HepG2 (cell line): ENCODE measurements around the gene MTR. TPM values are rescaled to one million over a fixed set of nuclear protein-coding genes. Genes with fewer than 3 reads are reported as not detected.

Experiments
- BRCA1 ChIP-seq: sonication (generic); formaldehyde crosslinking; IDR thresholded peaks from 2 replicates; pipeline ENCODE4 v1.4.0; 2020; ENCODE audit warnings: missing genetic modification reagents
- CREM ChIP-seq, 2 experiments: sonication (generic) in 1 of 2; formaldehyde crosslinking in 1 of 2; IDR thresholded peaks; 2 replicates each; pipeline versions ENCODE4 v1.4.0 to v1.6.1; 2016 to 2020; ENCODE audit warnings: antibody characterized with exemption in 1 of 2, mild to moderate bottlenecking in 1 of 2, missing genetic modification reagents in 1 of 2
- GFI1 ChIP-seq: sonication (generic); formaldehyde crosslinking; IDR thresholded peaks from 2 replicates; pipeline ENCODE4 v1.5.0; 2020; ENCODE audit warnings: missing genetic modification reagents, mild to moderate bottlenecking, borderline replicate concordance
- GMEB1 ChIP-seq: sonication (generic); formaldehyde crosslinking; IDR thresholded peaks from 2 replicates; pipeline ENCODE4 v1.5.1; 2020; ENCODE audit warnings: missing genetic modification reagents, mild to moderate bottlenecking, borderline replicate concordance
- GTF3A ChIP-seq: sonication (generic); formaldehyde crosslinking; conservative IDR thresholded peaks from 2 replicates; pipeline ENCODE4 v1.4.0; 2020; ENCODE audit warnings: mild to moderate bottlenecking, missing genetic modification reagents
- ISX ChIP-seq: sonication (generic); formaldehyde crosslinking; conservative IDR thresholded peaks from 2 replicates; pipeline ENCODE4 v1.5.0; 2020; ENCODE audit warnings: missing genetic modification reagents
- JUN ChIP-seq: sonication (generic); formaldehyde crosslinking; IDR thresholded peaks from 2 replicates; pipeline ENCODE4 v1.4.0; 2020; ENCODE audit warnings: mild to moderate bottlenecking, missing genetic modification reagents
- NCOA1 ChIP-seq: sonication (generic); formaldehyde crosslinking; IDR thresholded peaks from 2 replicates; pipeline ENCODE4 v1.9.0; 2021; ENCODE audit warnings: missing genetic modification reagents
- PAF1 ChIP-seq: IDR thresholded peaks from 2 replicates; pipeline ENCODE4 v1.6.1; 2016; ENCODE audit warnings: missing genetic modification reagents, missing compliant biosample characterization
- PITX1 ChIP-seq: sonication (generic); formaldehyde crosslinking; IDR thresholded peaks from 2 replicates; pipeline ENCODE4 v1.5.1; 2020; ENCODE audit warnings: mild to moderate bottlenecking, missing genetic modification reagents
- RCOR2 ChIP-seq: IDR thresholded peaks from 2 replicates; pipeline ENCODE4 v1.6.1; 2016; ENCODE audit warnings: missing biosample characterization, missing genetic modification reagents
- RFXAP ChIP-seq: sonication (generic); formaldehyde crosslinking; IDR thresholded peaks from 2 replicates; pipeline ENCODE4 v1.4.0; 2020; ENCODE audit warnings: missing genetic modification reagents, borderline replicate concordance
- SNAPC2 ChIP-seq: sonication (generic); formaldehyde crosslinking; IDR thresholded peaks from 2 replicates; pipeline ENCODE4 v1.8.1; 2022; ENCODE audit warnings: mild to moderate bottlenecking, missing genetic modification reagents
- SP5 ChIP-seq: IDR thresholded peaks from 2 replicates; pipeline ENCODE4 v1.6.1; 2016; ENCODE audit warnings: low read depth, borderline replicate concordance
- SRSF4 ChIP-seq: fragments of 200-400 bp; formaldehyde crosslinking; IDR thresholded peaks from one replicate; pipeline ENCODE4 v1.6.1; 2018; ENCODE audit warnings: mild to moderate bottlenecking, low read depth, low read length, moderate library complexity; ENCODE audit not compliant: poor library complexity, severe bottlenecking
- TCF12 ChIP-seq, 2 experiments: fragments of 450-650 bp in 1 of 2; sonication (generic) in 1 of 2; formaldehyde crosslinking in 1 of 2; IDR thresholded peaks; 2 replicates each; pipeline versions ENCODE4 v1.6.1 to v1.8.0; 2017 to 2022; ENCODE audit warnings: antibody characterized with exemption in 1 of 2, mild to moderate bottlenecking in 1 of 2, missing genetic modification reagents in 1 of 2, moderate library complexity in 1 of 2
- TCF7L2 ChIP-seq: IDR thresholded peaks from 2 replicates; pipeline ENCODE4 v1.6.1; 2011; ENCODE audit warnings: mild to moderate bottlenecking, low read depth, low read length, moderate library complexity
- U2AF1 ChIP-seq: fragments of 200-400 bp; formaldehyde crosslinking; optimal IDR thresholded peaks from 2 replicates; pipeline ENCODE3; 2017; ENCODE audit warnings: mild to moderate bottlenecking, low read depth, low read length
- U2AF2 ChIP-seq: fragments of 200-400 bp; formaldehyde crosslinking; IDR thresholded peaks from 2 replicates; pipeline ENCODE4 v1.6.1; 2017; ENCODE audit warnings: low read depth, mild to moderate bottlenecking, low read length
- ZMAT5 ChIP-seq: sonication (generic); formaldehyde crosslinking; IDR thresholded peaks from 2 replicates; pipeline ENCODE4 v1.5.0; 2020; ENCODE audit warnings: mild to moderate bottlenecking, low read depth, missing genetic modification reagents, borderline replicate concordance
- ZMYM3 ChIP-seq: sonication (generic); formaldehyde crosslinking; IDR thresholded peaks from 2 replicates; pipeline ENCODE4 v1.5.1; 2020; ENCODE audit warnings: mild to moderate bottlenecking, missing genetic modification reagents
- ZNF331 ChIP-seq: sonication (generic); formaldehyde crosslinking; IDR thresholded peaks from 2 replicates; pipeline ENCODE4 v1.4.0; 2020; ENCODE audit warnings: missing genetic modification reagents
- ZNF777 ChIP-seq: sonication (generic); formaldehyde crosslinking; IDR thresholded peaks from 2 replicates; pipeline ENCODE4 v1.4.0; 2020; ENCODE audit warnings: missing genetic modification reagents
- ZNF792 ChIP-seq: IDR thresholded peaks from 2 replicates; pipeline ENCODE4 v1.6.1; 2016
- polyA plus RNA-seq, 8 experiments: library from polyadenylated mRNA; depleted of rRNA in 3 of 8; stranded (reverse) in 7 of 8; unstranded in 1 of 8; fragments of >200 nt; fragmentation: Illumina TruSeq in 4 of 8; extraction: Trizol in 4 of 8; gene quantifications; 2 replicates each; pipeline versions ENCODE4 v1.2.1 to v1.2.3, GENCODE V29; 2011 to 2016; ENCODE audit warnings: low read depth in 4 of 8, missing spikeins in 1 of 8, mixed read lengths in 1 of 8; ENCODE audit not compliant: insufficient read depth in 1 of 8
- total RNA-seq, 5 experiments: library from RNA; depleted of rRNA; stranded (reverse); fragments of >200 nt; fragmentation: Illumina TruSeq; extraction: Trizol; gene quantifications; 2 replicates each; pipeline ENCODE4 v1.2.3, GENCODE V29; 2016; ENCODE audit warnings: low read depth in 1 of 5
- TF ChIP-seq, protein P1 (sequence below): sonication (generic); formaldehyde crosslinking; IDR thresholded peaks from 2 replicates; pipeline ENCODE4 v1.5.0; 2020; ENCODE audit warnings: missing genetic modification reagents
- TF ChIP-seq, protein P2 (sequence below): sonication (generic); formaldehyde crosslinking; IDR thresholded peaks from 2 replicates; pipeline ENCODE4 v1.4.0; 2020; ENCODE audit warnings: missing genetic modification reagents

Gene MTR
- total and polyA plus RNA-seq, 2 of the 13 experiments (the other 11 are each of a cell fraction or from before 2014, with no cell fraction given) = 16.3 to 36.1 TPM

GRCh38 chr1:236862615-236863211, 67.6 kb downstream of the MTR start (continued):
- TF ChIP-seq BRCA1 (CRISPR knock-in tag) (0 out of 2 replicates have a peak, but pooled peaks have one; percentile 41), ZNF331 (CRISPR knock-in tag) (peak; percentile 30; the same call in 1 of the 2 replicates), SNAPC2 (CRISPR knock-in tag) (0 out of 2 replicates have a peak, but pooled peaks have one; percentile 0), JUN (no peak), GMEB1 (CRISPR knock-in tag) (no peak), NCOA1 (CRISPR knock-in tag) (peak; percentile 51; the same call in 1 of the 2 replicates), CREM (IDR thresholded peaks at IDR 0.05) (peak; percentile 73), CREM (CRISPR knock-in tag; IDR thresholded peaks at IDR 0.05) (no peak), RCOR2 (CRISPR knock-in tag) (peak; percentile 56; the same call in 1 of the 2 replicates), ZMAT5 (CRISPR knock-in tag) (no peak), U2AF1 (no peak), GTF3A (no peak), U2AF2 (no peak), PAF1 (no peak), ZNF792 (no peak), ISX (CRISPR knock-in tag) (no peak), ZMYM3 (CRISPR knock-in tag) (0 out of 2 replicates have a peak, but pooled peaks have one; percentile 32), RFXAP (CRISPR knock-in tag) (peak; percentile 63; the same call in 1 of the 2 replicates), ZNF777 (CRISPR knock-in tag) (peak; percentile 23; the same call in 1 of the 2 replicates), TCF12 (IDR thresholded peaks at IDR 0.05) (no peak), TCF12 (CRISPR knock-in tag; IDR thresholded peaks at IDR 0.05) (peak; percentile 64; the same call in 1 of the 2 replicates), TCF7L2 (0 out of 2 replicates have a peak, but pooled peaks have one; percentile 33), SP5 (CRISPR knock-in tag) (peak; percentile 89), PITX1 (CRISPR knock-in tag) (0 out of 2 replicates have a peak, but pooled peaks have one; percentile 70), SRSF4 (no peak), GFI1 (CRISPR knock-in tag) (peak; percentile 53; the same call in 1 of the 2 replicates)
- TF ChIP-seq, protein P1, sequence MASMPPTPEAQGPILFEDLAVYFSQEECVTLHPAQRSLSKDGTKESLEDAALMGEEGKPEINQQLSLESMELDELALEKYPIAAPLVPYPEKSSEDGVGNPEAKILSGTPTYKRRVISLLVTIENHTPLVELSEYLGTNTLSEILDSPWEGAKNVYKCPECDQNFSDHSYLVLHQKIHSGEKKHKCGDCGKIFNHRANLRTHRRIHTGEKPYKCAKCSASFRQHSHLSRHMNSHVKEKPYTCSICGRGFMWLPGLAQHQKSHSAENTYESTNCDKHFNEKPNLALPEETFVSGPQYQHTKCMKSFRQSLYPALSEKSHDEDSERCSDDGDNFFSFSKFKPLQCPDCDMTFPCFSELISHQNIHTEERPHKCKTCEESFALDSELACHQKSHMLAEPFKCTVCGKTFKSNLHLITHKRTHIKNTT (CRISPR knock-in tag) = no peak
- TF ChIP-seq, protein P2, sequence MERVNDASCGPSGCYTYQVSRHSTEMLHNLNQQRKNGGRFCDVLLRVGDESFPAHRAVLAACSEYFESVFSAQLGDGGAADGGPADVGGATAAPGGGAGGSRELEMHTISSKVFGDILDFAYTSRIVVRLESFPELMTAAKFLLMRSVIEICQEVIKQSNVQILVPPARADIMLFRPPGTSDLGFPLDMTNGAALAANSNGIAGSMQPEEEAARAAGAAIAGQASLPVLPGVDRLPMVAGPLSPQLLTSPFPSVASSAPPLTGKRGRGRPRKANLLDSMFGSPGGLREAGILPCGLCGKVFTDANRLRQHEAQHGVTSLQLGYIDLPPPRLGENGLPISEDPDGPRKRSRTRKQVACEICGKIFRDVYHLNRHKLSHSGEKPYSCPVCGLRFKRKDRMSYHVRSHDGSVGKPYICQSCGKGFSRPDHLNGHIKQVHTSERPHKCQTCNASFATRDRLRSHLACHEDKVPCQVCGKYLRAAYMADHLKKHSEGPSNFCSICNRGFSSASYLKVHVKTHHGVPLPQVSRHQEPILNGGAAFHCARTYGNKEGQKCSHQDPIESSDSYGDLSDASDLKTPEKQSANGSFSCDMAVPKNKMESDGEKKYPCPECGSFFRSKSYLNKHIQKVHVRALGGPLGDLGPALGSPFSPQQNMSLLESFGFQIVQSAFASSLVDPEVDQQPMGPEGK (CRISPR knock-in tag) = peak; percentile 41
